Colonic mucosa (tissue), 4 donors: ENCODE results near the gene WIZ. TPM values are rescaled to one million over a fixed set of nuclear protein-coding genes. Genes with fewer than 3 reads are reported as not detected.
A peak's percentile ranks its signal among the peaks of the same experiment; 100 is the strongest.

Source experiments
- DNase-seq: peaks from one replicate; pipeline ENCODE4 v3.0.0-alpha.2; 2020
- H3K27ac ChIP-seq: fragments of 200-600 bp; one replicate; pipeline ENCODE4 v1.8.0; 2021
- H3K27me3 ChIP-seq: fragments of 200-600 bp; one replicate; pipeline ENCODE4 v1.8.0; 2021
- H3K36me3 ChIP-seq: fragments of 200-600 bp; one replicate; pipeline ENCODE4 v1.8.0; 2021
- H3K4me1 ChIP-seq: fragments of 200-600 bp; one replicate; pipeline ENCODE4 v1.8.0; 2021; ENCODE audit warnings: mild to moderate bottlenecking
- H3K4me3 ChIP-seq: fragments of 200-600 bp; one replicate; pipeline ENCODE4 v1.8.0; 2021
- H3K9ac ChIP-seq, 2 donors: one replicate each; pipeline ENCODE4 v1.7.0; 2013; ENCODE audit warnings: control low read depth in 2 of 2, low read depth in 2 of 2, low read length in 2 of 2
- H3K9me3 ChIP-seq: fragments of 200-600 bp; one replicate; pipeline ENCODE4 v1.8.0; 2021
- CTCF ChIP-seq: fragments of 200-600 bp; IDR thresholded peaks from one replicate; pipeline ENCODE4 v1.8.0; 2022; ENCODE audit warnings: antibody characterized with exemption, mild to moderate bottlenecking
- intact Hi-C: fragments of 100-400 bp; cut with DNase I; formaldehyde crosslinking; loops from one replicate; pipeline ENCODE4 v1.14.1; 2022
- total RNA-seq, 2 donors: library from RNA; stranded (reverse); fragmentation: NEBNext Ultra II Directional in 1 of 2; extraction: Animal tissue kit (Norgen Biotek cat#: 25700) in 1 of 2; gene quantifications; one replicate each; pipeline ENCODE4 v1.2.1, GENCODE V29; 2021
- donor health status: healthy.
- donor health status: DM: no; HTN: no; CAD: no.
- donor health status: DM: no; HTN: no; CAD: no.

The WIZ gene
- total RNA-seq, 2 donors from 2014 or later = 18.3 to 31.2 TPM

- peak overlapping the region in 1 of 2 donors; percentile 77 for H3K9ac ChIP-seq
- peaks cover 5% of the 10 kb centered on the region for H3K27me3 ChIP-seq
- no peaks in the 10 kb centered on the region for H3K9me3 ChIP-seq
- no peak for DNase-seq
- peak overlapping the region; percentile 56 for H3K4me3 ChIP-seq
- no peak for TF ChIP-seq CTCF
- H3K27ac ChIP-seq = no peak overlapping the region
- intact Hi-C loops = no loop called here
- no peaks in the 10 kb centered on the region for H3K4me1 ChIP-seq
- no peaks in the 10 kb centered on the region for H3K36me3 ChIP-seq
Measured at GRCh38 chr19:15448778-15449619, 757 bp downstream of the WIZ start.

GRCh38 chr19:15448044-15448777, 1.5 kb downstream of the WIZ start:
- intact Hi-C loops = no loop called here
- Histone ChIP-seq H3K36me3 (no peaks in the 10 kb centered on the region), H3K27me3 (no peaks in the 10 kb centered on the region), H3K4me1 (no peaks in the 10 kb centered on the region), H3K9ac (no peak overlapping the region), H3K27ac (no peak overlapping the region), H3K4me3 (no peak overlapping the region), H3K9me3 (no peaks in the 10 kb centered on the region)
- no peak for DNase-seq
- no peak for TF ChIP-seq CTCF

- Histone ChIP-seq H3K27ac (no peak overlapping the region), H3K4me3 (no peak overlapping the region), H3K27me3 (no peaks in the 10 kb centered on the region), H3K9ac (no peak overlapping the region), H3K36me3 (no peaks in the 10 kb centered on the region), H3K4me1 (no peaks in the 10 kb centered on the region), H3K9me3 (no peaks in the 10 kb centered on the region)
- intact Hi-C loops = no loop called here
- TF ChIP-seq CTCF = no peak
- DNase-seq = no peak
Measured at GRCh38 chr19:15447057-15447456, 2.7 kb downstream of the WIZ start.

GRCh38 chr19:15445807-15446376, 3.9 kb downstream of the WIZ start:
- no peak for TF ChIP-seq CTCF
- Histone ChIP-seq H3K27ac (no peak overlapping the region), H3K27me3 (no peaks in the 10 kb centered on the region), H3K4me3 (no peak overlapping the region), H3K36me3 (no peaks in the 10 kb centered on the region), H3K4me1 (no peaks in the 10 kb centered on the region), H3K9me3 (no peaks in the 10 kb centered on the region), H3K9ac (no peak overlapping the region)
- no peak for DNase-seq
- intact Hi-C loops = no loop called here

GRCh38 chr19:15445227-15445605, 4.5 kb downstream of the WIZ start:
- Histone ChIP-seq H3K9me3 (no peaks in the 10 kb centered on the region), H3K4me1 (no peaks in the 10 kb centered on the region), H3K9ac (no peak overlapping the region), H3K27ac (no peak overlapping the region), H3K4me3 (no peak overlapping the region), H3K27me3 (no peaks in the 10 kb centered on the region), H3K36me3 (no peaks in the 10 kb centered on the region)
- DNase-seq = no peak
- TF ChIP-seq CTCF = no peak
- intact Hi-C loops = no loop called here
